ENCODE data around the gene TMA7. TPM values are rescaled to one million over a fixed set of nuclear protein-coding genes. Genes with fewer than 3 reads are reported as not detected.

The TMA7 gene
- total RNA-seq, 2 donors from 2014 or later = 194 to 286 TPM

- no peak for TF ChIP-seq CTCF (IDR thresholded peaks at IDR 0.05)
- no peaks in the 10 kb centered on the region for H3K27me3 ChIP-seq
- H3K9me3 ChIP-seq = no peaks in the 10 kb centered on the region
- peaks cover 95% of the 10 kb centered on the region for H3K36me3 ChIP-seq
- H3K27ac ChIP-seq = no peak overlapping the region
- H3K4me3 ChIP-seq = no peak overlapping the region
- no peak for DNase-seq (ENCODE audit: low spot score)
- H3K4me1 ChIP-seq = no peaks in the 10 kb centered on the region
Observed at GRCh38 chr3:48414376-48415250, 25.4 kb upstream of the TMA7 start.

- Histone ChIP-seq H3K27ac (no peak overlapping the region), H3K9me3 (no peaks in the 10 kb centered on the region), H3K27me3 (no peaks in the 10 kb centered on the region), H3K4me1 (no peaks in the 10 kb centered on the region), H3K36me3 (peaks cover 87% of the 10 kb centered on the region), H3K4me3 (no peak overlapping the region)
- no peak for DNase-seq (ENCODE audit: low spot score)
- no peak for TF ChIP-seq CTCF (IDR thresholded peaks at IDR 0.05)
Observed at GRCh38 chr3:48415251-48415953, 24.7 kb upstream of the TMA7 start.

- no peak for DNase-seq (ENCODE audit: low spot score)
- no peaks in the 10 kb centered on the region for H3K9me3 ChIP-seq
- no peak overlapping the region for H3K4me3 ChIP-seq
- H3K27me3 ChIP-seq = no peaks in the 10 kb centered on the region
- peaks cover 80% of the 10 kb centered on the region for H3K36me3 ChIP-seq
- no peak overlapping the region for H3K27ac ChIP-seq
- peaks cover 0 to 6% of the 10 kb centered on the region in 2 donors for H3K4me1 ChIP-seq
- TF ChIP-seq CTCF (IDR thresholded peaks at IDR 0.05) = no peak
Observed at GRCh38 chr3:48416091-48416505, 24.0 kb upstream of the TMA7 start.

- DNase-seq (ENCODE audit: low spot score) = no peak
- TF ChIP-seq CTCF (IDR thresholded peaks at IDR 0.05) = no peak
- Histone ChIP-seq H3K9me3 (no peaks in the 10 kb centered on the region), H3K36me3 (peaks cover 76% of the 10 kb centered on the region), H3K4me3 (no peak overlapping the region), H3K27me3 (no peaks in the 10 kb centered on the region), H3K27ac (no peak overlapping the region), H3K4me1 (peaks cover 0 to 10% of the 10 kb centered on the region in 2 donors)
Observed at GRCh38 chr3:48416546-48416945, 23.5 kb upstream of the TMA7 start.

GRCh38 chr3:48417529-48418108, 22.4 kb upstream of the TMA7 start:
- Histone ChIP-seq H3K4me1 (peaks cover 0 to 21% of the 10 kb centered on the region in 2 donors), H3K27ac (no peak overlapping the region), H3K9me3 (no peaks in the 10 kb centered on the region), H3K4me3 (no peak overlapping the region), H3K27me3 (no peaks in the 10 kb centered on the region), H3K36me3 (peaks cover 65% of the 10 kb centered on the region)
- no peak for TF ChIP-seq CTCF (IDR thresholded peaks at IDR 0.05)
- no peak for DNase-seq (ENCODE audit: low spot score)
